ENCODE results near the gene CAD. TPM values are rescaled to one million over a fixed set of nuclear protein-coding genes. Genes with fewer than 3 reads are reported as not detected.

Gene CAD
- total RNA-seq, 1 experiment from 2014 or later = 130 TPM

GRCh38 chr2:27250652-27251379 is 33.6 kb downstream of the CAD start:
- peak overlapping the region; percentile 34 to 73; a peak in 4 of 5 replicates for H3K4me3 Mint-ChIP-seq
- no peak overlapping the region for H2BK15ac ChIP-seq (ENCODE audit: low read depth, low read length)
- no CpG with 5 or more reads among the region's 13 CpGs for WGBS (ENCODE audit: extremely low coverage, insufficient read length, low lambda C conversion rate)
- peaks cover 13 to 18% of the 10 kb centered on the region in 2 experiments for H3K4me1 Mint-ChIP-seq
- no peak overlapping the region for H3K27ac ChIP-seq (ENCODE audit: insufficient read length, low read depth, low read length)
- no peak overlapping the region for H2BK120ac ChIP-seq (ENCODE audit: low read depth, low read length, poor library complexity, severe bottlenecking)
- H3K27ac Mint-ChIP-seq = peak overlapping the region in 1 of 3 experiments; percentile 44; a peak in 2 of 7 replicates
- H3K23ac ChIP-seq (ENCODE audit: insufficient read length, low read depth, low read length) = no peak overlapping the region
- no peaks in the 10 kb centered on the region for H3K9me3 ChIP-seq (ENCODE audit: control insufficient read depth, low read depth, low read length)
- H4K91ac ChIP-seq (ENCODE audit: insufficient read length, low read depth, low read length) = no peak overlapping the region
- H3K27me3 Mint-ChIP-seq (ENCODE audit: low read depth) = peaks cover 40% of the 10 kb centered on the region
- H3T11ph ChIP-seq (ENCODE audit: low read length) = no peak overlapping the region
- peak overlapping the region; percentile 32 for H3K4me2 ChIP-seq (ENCODE audit: insufficient read depth, insufficient read length, low read length)
- no peaks in the 10 kb centered on the region for H4K20me1 ChIP-seq (ENCODE audit: control insufficient read depth, insufficient read depth, insufficient read length)
- H3K9ac ChIP-seq (ENCODE audit: extremely low read depth, insufficient read length, low read length) = no peak overlapping the region
- no peak overlapping the region for H2BK12ac ChIP-seq (ENCODE audit: insufficient read length, low read depth, low read length)
- no peak overlapping the region for H2AK5ac ChIP-seq (ENCODE audit: insufficient read length, low read length)
- no peak for TF ChIP-seq CTCF (conservative IDR thresholded peaks at IDR 0.05)
- H3K36me3 Mint-ChIP-seq (ENCODE audit: insufficient read depth in 1 of 3, low read depth in 3 of 3) = no peaks in the 10 kb centered on the region
- no peak overlapping the region for H3K4ac ChIP-seq (ENCODE audit: low read depth, low read length)
- no peaks in the 10 kb centered on the region for H3K23me2 ChIP-seq (ENCODE audit: insufficient read length, low read depth, low read length, poor library complexity, severe bottlenecking)
- no peaks in the 10 kb centered on the region for H3K9me3 Mint-ChIP-seq
- no peak overlapping the region for H4K5ac ChIP-seq (ENCODE audit: insufficient read length, low read depth, low read length)
- H3K27me3 ChIP-seq (ENCODE audit: insufficient read depth, low read length) = no peaks in the 10 kb centered on the region
- H3K4me1 ChIP-seq (ENCODE audit: insufficient read depth, low read length) = no peaks in the 10 kb centered on the region
- H2AFZ ChIP-seq (ENCODE audit: low read length) = no peak overlapping the region
- no peak overlapping the region for H3K14ac ChIP-seq (ENCODE audit: insufficient read depth, low read length)
- H2BK5ac ChIP-seq (ENCODE audit: insufficient read length, low read length) = no peak overlapping the region
- no peak overlapping the region for H3K18ac ChIP-seq (ENCODE audit: insufficient read length, low read depth, low read length)
- H3K79me2 ChIP-seq (ENCODE audit: insufficient read depth, low read length) = no peaks in the 10 kb centered on the region
- H3K56ac ChIP-seq (ENCODE audit: insufficient read length, low read depth, low read length) = no peak overlapping the region
- no peak overlapping the region for H2BK20ac ChIP-seq (ENCODE audit: low read depth, low read length, poor library complexity, severe bottlenecking)
- no peak overlapping the region for H4K8ac ChIP-seq (replicated peaks; ENCODE audit: insufficient read length, low read depth, low read length)
- H3K79me1 ChIP-seq (ENCODE audit: insufficient read depth, low read depth, low read length, poor library complexity, severe bottlenecking) = no peaks in the 10 kb centered on the region
- DNase-seq = no peak

All from H9 (cell line).